Measurements from ENCODE around the gene SLC34A2. TPM values are rescaled to one million over a fixed set of nuclear protein-coding genes. Genes with fewer than 3 reads are reported as not detected.

SLC34A2 gene
- total RNA-seq, 1 donor from 2014 or later: 2.1 TPM

DNA sequence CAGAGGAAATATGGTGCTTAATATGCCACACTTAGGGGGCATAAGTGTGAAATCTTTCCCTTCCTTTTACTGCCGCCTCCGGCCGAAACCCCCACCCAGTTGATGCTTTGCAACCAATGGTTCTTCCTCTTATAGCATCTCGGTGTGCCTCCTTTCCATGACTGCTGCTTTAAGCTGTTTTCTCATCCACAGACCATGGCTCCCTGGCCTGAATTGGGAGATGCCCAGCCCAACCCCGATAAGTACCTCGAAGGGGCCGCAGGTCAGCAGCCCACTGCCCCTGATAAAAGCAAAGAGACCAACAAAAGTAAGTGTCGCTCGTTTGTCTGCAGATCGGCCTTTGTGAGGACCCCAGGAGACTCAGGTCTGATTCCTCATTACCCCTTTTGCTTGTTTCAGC, 6.7 kb downstream of the SLC34A2 start:
- Mint-ChIP-seq H3K4me3 (ENCODE audit: unreplicated experiment) (no peak overlapping the region), H3K27ac (ENCODE audit: unreplicated experiment) (no peak overlapping the region), H3K36me3 (ENCODE audit: unreplicated experiment) (no peaks in the 10 kb centered on the region), H3K9me3 (ENCODE audit: unreplicated experiment) (no peaks in the 10 kb centered on the region), H3K27me3 (ENCODE audit: unreplicated experiment) (peaks cover 4% of the 10 kb centered on the region), H3K4me1 (ENCODE audit: low read depth, unreplicated experiment) (no peaks in the 10 kb centered on the region)
- TF ChIP-seq, protein P1, sequence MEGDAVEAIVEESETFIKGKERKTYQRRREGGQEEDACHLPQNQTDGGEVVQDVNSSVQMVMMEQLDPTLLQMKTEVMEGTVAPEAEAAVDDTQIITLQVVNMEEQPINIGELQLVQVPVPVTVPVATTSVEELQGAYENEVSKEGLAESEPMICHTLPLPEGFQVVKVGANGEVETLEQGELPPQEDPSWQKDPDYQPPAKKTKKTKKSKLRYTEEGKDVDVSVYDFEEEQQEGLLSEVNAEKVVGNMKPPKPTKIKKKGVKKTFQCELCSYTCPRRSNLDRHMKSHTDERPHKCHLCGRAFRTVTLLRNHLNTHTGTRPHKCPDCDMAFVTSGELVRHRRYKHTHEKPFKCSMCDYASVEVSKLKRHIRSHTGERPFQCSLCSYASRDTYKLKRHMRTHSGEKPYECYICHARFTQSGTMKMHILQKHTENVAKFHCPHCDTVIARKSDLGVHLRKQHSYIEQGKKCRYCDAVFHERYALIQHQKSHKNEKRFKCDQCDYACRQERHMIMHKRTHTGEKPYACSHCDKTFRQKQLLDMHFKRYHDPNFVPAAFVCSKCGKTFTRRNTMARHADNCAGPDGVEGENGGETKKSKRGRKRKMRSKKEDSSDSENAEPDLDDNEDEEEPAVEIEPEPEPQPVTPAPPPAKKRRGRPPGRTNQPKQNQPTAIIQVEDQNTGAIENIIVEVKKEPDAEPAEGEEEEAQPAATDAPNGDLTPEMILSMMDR (IDR thresholded peaks at IDR 0.05; ENCODE audit: partially characterized antibody, unreplicated experiment): no peak
- no peak for DNase-seq

DNA sequence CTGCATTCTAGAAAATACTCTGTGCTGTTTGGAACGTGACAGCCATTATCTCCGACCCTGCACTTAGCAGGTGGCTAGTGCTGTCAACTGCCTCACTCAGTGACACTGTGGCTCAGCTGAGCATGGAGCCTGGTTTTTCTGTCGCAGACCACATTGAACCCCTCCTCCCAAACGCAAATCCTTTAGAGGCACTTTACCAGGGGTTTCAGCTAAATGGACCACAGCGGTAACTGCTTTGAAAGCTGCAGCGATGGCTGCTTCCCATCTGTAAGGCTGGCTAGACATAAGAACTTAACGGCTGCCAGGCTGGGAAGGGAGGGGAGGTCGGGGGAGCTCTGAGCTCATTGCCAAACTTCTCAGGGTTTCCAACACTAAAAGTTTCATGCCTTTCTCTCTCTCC, 8.1 kb downstream of the SLC34A2 start:
- H3K27ac Mint-ChIP-seq (ENCODE audit: unreplicated experiment): peak overlapping the region; percentile 17
- no peak overlapping the region for H3K4me3 Mint-ChIP-seq (ENCODE audit: unreplicated experiment)
- H3K9me3 Mint-ChIP-seq (ENCODE audit: unreplicated experiment): peaks cover 1% of the 10 kb centered on the region
- peaks cover 4% of the 10 kb centered on the region for H3K27me3 Mint-ChIP-seq (ENCODE audit: unreplicated experiment)
- TF ChIP-seq, protein P1 (IDR thresholded peaks at IDR 0.05; ENCODE audit: partially characterized antibody, unreplicated experiment): no peak
- DNase-seq: peak; percentile 49
- H3K36me3 Mint-ChIP-seq (ENCODE audit: unreplicated experiment): no peaks in the 10 kb centered on the region
- no peaks in the 10 kb centered on the region for H3K4me1 Mint-ChIP-seq (ENCODE audit: low read depth, unreplicated experiment)

DNA sequence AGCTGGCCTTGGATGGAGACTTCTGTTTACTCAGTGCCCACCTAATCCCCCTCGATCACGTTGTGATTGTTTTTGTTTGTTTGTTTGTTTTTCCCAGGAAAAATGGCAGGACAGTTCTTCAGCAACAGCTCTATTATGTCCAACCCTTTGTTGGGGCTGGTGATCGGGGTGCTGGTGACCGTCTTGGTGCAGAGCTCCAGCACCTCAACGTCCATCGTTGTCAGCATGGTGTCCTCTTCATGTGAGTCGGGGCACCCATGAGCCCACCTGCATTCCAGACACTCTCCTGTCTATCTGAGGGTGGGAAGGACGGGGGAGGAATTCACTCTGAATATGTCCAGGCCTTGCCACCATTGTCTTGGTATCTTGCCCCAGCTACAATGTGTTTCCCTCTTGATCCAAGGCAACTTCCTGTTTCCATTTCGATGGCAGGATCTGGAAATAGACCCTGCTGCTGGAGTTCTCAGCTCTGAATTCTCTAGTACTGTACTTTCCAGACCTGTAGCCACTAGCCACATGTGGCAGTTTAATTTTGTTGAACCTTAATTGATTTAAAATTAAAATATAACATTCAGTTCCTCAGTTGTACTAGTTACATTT, 10.5 kb downstream of the SLC34A2 start:
- TF ChIP-seq, protein P1 (IDR thresholded peaks at IDR 0.05; ENCODE audit: partially characterized antibody, unreplicated experiment): no peak
- Mint-ChIP-seq H3K27ac (ENCODE audit: unreplicated experiment) (no peak overlapping the region), H3K9me3 (ENCODE audit: unreplicated experiment) (peaks cover 1% of the 10 kb centered on the region), H3K27me3 (ENCODE audit: unreplicated experiment) (peaks cover 4% of the 10 kb centered on the region), H3K4me3 (ENCODE audit: unreplicated experiment) (no peak overlapping the region), H3K36me3 (ENCODE audit: unreplicated experiment) (no peaks in the 10 kb centered on the region), H3K4me1 (ENCODE audit: low read depth, unreplicated experiment) (no peaks in the 10 kb centered on the region)
- no peak for DNase-seq

DNA sequence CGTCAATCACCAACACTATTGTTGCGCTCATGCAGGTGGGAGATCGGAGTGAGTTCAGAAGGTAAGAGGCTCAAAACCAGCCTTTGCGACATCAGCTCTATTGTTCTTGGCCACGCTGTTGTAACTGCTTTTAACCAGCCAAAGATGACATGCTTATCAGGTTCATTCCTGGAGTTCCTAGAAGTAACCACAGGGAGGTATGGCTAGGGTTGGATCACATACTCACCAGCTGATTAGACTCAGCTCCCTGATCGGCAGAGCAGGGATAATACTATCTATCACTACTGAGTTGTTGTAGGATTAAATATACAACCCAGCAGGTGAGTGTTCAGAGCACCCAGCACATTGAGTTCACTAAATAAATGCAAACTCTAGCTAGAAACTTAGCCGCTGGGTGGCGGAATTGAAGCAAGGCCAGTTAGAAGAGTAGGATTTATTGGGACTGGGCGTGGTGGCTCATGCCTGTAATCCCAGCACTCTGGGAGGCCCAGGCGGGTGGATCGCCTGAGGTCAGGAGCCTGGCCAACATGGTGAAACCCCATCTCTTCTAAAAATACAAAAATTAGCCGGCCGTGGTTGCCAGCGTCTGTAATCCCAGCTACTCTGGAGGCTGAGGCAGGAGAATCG, 12.4 kb downstream of the SLC34A2 start:
- TF ChIP-seq, protein P1 (IDR thresholded peaks at IDR 0.05; ENCODE audit: partially characterized antibody, unreplicated experiment): no peak
- DNase-seq: no peak
- H3K27ac Mint-ChIP-seq (ENCODE audit: unreplicated experiment): no peak overlapping the region

DNA sequence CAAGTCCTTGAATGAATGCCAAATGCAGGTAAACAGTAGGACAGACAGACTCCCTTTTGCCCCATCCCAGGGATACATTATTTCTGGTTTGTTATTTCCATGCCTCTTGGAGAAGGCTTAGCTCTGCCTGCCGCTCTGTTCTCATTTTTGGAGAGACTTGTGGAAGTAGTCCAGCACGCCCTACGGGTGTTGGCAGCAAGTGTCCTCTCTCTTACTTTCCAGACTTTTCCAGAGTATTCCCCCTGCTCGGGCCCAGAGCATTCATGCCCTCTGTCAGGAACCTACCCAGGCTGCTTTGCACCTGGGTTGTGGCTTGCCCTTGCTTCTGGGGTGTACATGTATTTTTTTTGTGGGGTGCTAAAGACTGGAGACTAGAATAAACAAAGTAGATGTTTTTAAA, 15.3 kb downstream of the SLC34A2 start:
- DNase-seq: no peak
- no peaks in the 10 kb centered on the region for H3K36me3 Mint-ChIP-seq (ENCODE audit: unreplicated experiment)
- TF ChIP-seq, protein P1 (IDR thresholded peaks at IDR 0.05; ENCODE audit: partially characterized antibody, unreplicated experiment): no peak

More for the DNA sequence above, 12.4 kb downstream of the SLC34A2 start:
- peaks cover 5% of the 10 kb centered on the region for H3K27me3 Mint-ChIP-seq (ENCODE audit: unreplicated experiment)
- H3K9me3 Mint-ChIP-seq (ENCODE audit: unreplicated experiment): peaks cover 3% of the 10 kb centered on the region
- H3K36me3 Mint-ChIP-seq (ENCODE audit: unreplicated experiment): no peaks in the 10 kb centered on the region
- no peaks in the 10 kb centered on the region for H3K4me1 Mint-ChIP-seq (ENCODE audit: low read depth, unreplicated experiment)
- no peak overlapping the region for H3K4me3 Mint-ChIP-seq (ENCODE audit: unreplicated experiment)

More for the DNA sequence above, 15.3 kb downstream of the SLC34A2 start:
- Mint-ChIP-seq H3K27ac (ENCODE audit: unreplicated experiment) (no peak overlapping the region), H3K4me1 (ENCODE audit: low read depth, unreplicated experiment) (no peaks in the 10 kb centered on the region), H3K27me3 (ENCODE audit: unreplicated experiment) (peaks cover 2% of the 10 kb centered on the region), H3K4me3 (ENCODE audit: unreplicated experiment) (no peak overlapping the region), H3K9me3 (ENCODE audit: unreplicated experiment) (peaks cover 3% of the 10 kb centered on the region)

Data from glutamatergic neuron (in vitro differentiated cells).